Bronchial epithelial cell (primary cell): ENCODE data around the gene PDE5A. TPM values are rescaled to one million over a fixed set of nuclear protein-coding genes. Genes with fewer than 3 reads are reported as not detected.
"Not testable (repeated sequence)": the region's sequence is repeated elsewhere in the genome, so short reads cannot be mapped to it uniquely, and the experiment has no call there.

Experiments used
- DNase-seq: peaks from one replicate; pipeline ENCODE4 v3.0.0-alpha.2; 2010; ENCODE audit warnings: low read depth
- FAIRE-seq: peaks from 2 replicates; lab custom pipeline; 2011; peaks lifted over from hg19 to GRCh38; lab: Jason Lieb, UNC
- H3K27me3 ChIP-seq: 2 replicates; pipeline ENCODE4 v1.5.1; 2011; ENCODE audit warnings: low read length; ENCODE audit not compliant: control insufficient read depth, insufficient read depth
- H3K36me3 ChIP-seq: 2 replicates; pipeline ENCODE4 v1.5.1; 2011; ENCODE audit warnings: low read length; ENCODE audit not compliant: control insufficient read depth, insufficient read depth
- H3K4me3 ChIP-seq: 2 replicates; pipeline ENCODE4 v1.5.1; 2011; ENCODE audit warnings: mild to moderate bottlenecking, low read depth, low read length, control low read depth
- total RNA-seq: library from RNA; depleted of rRNA; stranded (reverse); fragments of >200 nt; gene quantifications from 2 replicates; pipeline ENCODE4 v1.2.1, GENCODE V29; 2014
- TF ChIP-seq, protein P1 (sequence below): IDR thresholded peaks from 2 replicates; pipeline ENCODE4 v1.5.1; 2011; ENCODE audit warnings: mild to moderate bottlenecking, moderate library complexity, low read length, control low read depth, inconsistent platforms; ENCODE audit not compliant: insufficient read depth, severe bottlenecking

Gene PDE5A
- total RNA-seq, 1 donor from 2014 or later = 5.8 TPM

DNA sequence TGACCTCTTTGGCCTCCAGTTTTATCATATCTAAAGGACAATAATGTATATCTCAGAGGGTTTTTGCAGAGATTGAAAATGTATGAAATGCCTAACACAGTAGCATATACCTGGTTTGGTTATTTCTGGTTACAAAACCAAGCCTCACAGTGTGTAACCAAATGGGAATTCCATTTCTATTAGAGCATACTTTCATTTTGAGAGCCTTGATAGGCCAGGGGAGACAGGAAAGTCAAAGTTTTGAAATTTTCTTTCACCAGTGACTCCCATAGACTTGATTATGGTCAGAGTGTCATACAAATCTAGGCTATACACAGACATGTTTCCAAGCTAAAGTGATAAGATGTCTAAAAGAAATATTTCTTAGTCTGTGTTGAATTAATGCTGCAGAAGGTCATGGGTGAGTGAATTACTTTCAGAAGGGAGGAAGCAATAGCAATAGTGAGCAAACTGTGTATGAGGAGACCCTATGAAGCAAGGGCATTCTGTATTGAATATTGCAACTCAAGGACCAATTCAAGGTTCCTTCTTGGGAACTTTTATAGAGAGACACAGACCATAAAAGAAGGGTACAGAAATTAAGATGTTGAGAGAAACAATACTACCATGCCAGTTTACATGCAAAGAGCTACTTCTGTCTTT, 151.1 kb downstream of the PDE5A start:
- no peak for FAIRE-seq
- Histone ChIP-seq H3K36me3 (peaks cover 1% of the 10 kb centered on the region), H3K4me3 (no peak overlapping the region), H3K27me3 (no peaks in the 10 kb centered on the region)
- TF ChIP-seq, protein P1, sequence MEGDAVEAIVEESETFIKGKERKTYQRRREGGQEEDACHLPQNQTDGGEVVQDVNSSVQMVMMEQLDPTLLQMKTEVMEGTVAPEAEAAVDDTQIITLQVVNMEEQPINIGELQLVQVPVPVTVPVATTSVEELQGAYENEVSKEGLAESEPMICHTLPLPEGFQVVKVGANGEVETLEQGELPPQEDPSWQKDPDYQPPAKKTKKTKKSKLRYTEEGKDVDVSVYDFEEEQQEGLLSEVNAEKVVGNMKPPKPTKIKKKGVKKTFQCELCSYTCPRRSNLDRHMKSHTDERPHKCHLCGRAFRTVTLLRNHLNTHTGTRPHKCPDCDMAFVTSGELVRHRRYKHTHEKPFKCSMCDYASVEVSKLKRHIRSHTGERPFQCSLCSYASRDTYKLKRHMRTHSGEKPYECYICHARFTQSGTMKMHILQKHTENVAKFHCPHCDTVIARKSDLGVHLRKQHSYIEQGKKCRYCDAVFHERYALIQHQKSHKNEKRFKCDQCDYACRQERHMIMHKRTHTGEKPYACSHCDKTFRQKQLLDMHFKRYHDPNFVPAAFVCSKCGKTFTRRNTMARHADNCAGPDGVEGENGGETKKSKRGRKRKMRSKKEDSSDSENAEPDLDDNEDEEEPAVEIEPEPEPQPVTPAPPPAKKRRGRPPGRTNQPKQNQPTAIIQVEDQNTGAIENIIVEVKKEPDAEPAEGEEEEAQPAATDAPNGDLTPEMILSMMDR = no peak
- DNase-seq = no peak

- H3K4me3 ChIP-seq = no peak overlapping the region
- H3K27me3 ChIP-seq = no peaks in the 10 kb centered on the region
- DNase-seq (no peak), FAIRE-seq (no peak)
- TF ChIP-seq, protein P1 = no peak
- no peaks in the 10 kb centered on the region for H3K36me3 ChIP-seq
Measured at GRCh38 chr4:119471259-119471658, 157.3 kb downstream of the PDE5A start.

DNA sequence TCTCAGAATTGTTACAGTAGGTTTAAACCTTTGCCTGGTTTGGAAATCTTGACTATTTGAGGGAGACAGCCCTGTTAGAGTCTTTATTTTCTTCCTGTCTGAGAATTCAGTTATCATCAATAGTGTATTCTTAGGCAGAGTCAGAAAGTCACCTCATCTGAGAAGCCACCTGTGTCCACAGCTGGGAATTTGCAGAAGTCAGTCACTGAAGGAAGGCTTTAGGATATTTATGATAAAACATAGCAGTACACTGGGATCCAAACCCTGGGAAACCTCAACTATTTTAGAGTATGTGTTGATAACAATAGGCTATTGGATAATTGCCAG, 157.9 kb downstream of the PDE5A start:
- not testable (repeated sequence) for H3K4me3 ChIP-seq, H3K27me3 ChIP-seq, DNase-seq, H3K36me3 ChIP-seq, FAIRE-seq

GRCh38 chr4:119470021-119470736, 158.4 kb downstream of the PDE5A start:
- not testable (repeated sequence) for FAIRE-seq, H3K36me3 ChIP-seq, H3K4me3 ChIP-seq, H3K27me3 ChIP-seq
- DNase-seq = peak; percentile 61

- FAIRE-seq, DNase-seq, H3K4me3 ChIP-seq, H3K27me3 ChIP-seq, H3K36me3 ChIP-seq: not testable (repeated sequence)
Measured at GRCh38 chr4:119469039-119469438, 159.6 kb downstream of the PDE5A start.

DNA sequence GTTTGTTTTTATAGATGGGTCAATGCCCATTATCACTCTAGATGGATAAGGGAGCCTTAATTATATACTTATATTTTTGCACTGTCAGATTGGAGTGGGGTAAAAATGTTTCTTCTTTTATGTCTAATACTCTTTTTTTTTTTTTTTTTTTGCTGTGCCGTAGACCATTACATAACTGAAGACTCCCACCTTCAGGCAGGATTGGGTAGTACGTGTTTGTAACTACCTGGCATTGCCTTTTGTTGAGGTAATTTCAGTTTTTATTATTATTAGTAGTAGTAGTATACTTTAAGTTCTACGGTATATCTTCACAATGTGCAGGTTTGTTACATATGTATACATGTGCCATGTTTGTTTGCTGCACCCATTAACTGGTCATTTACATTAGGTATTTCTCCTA, 165.9 kb downstream of the PDE5A start:
- H3K4me3 ChIP-seq, FAIRE-seq, H3K36me3 ChIP-seq, H3K27me3 ChIP-seq: not testable (repeated sequence)
- peak; percentile 13 for DNase-seq

GRCh38 chr4:119455734-119456133, 172.9 kb downstream of the PDE5A start:
- not testable (repeated sequence) for H3K36me3 ChIP-seq, H3K27me3 ChIP-seq, FAIRE-seq
- peak; percentile 15 for DNase-seq
- peak overlapping the region; percentile 12 for H3K4me3 ChIP-seq

DNA sequence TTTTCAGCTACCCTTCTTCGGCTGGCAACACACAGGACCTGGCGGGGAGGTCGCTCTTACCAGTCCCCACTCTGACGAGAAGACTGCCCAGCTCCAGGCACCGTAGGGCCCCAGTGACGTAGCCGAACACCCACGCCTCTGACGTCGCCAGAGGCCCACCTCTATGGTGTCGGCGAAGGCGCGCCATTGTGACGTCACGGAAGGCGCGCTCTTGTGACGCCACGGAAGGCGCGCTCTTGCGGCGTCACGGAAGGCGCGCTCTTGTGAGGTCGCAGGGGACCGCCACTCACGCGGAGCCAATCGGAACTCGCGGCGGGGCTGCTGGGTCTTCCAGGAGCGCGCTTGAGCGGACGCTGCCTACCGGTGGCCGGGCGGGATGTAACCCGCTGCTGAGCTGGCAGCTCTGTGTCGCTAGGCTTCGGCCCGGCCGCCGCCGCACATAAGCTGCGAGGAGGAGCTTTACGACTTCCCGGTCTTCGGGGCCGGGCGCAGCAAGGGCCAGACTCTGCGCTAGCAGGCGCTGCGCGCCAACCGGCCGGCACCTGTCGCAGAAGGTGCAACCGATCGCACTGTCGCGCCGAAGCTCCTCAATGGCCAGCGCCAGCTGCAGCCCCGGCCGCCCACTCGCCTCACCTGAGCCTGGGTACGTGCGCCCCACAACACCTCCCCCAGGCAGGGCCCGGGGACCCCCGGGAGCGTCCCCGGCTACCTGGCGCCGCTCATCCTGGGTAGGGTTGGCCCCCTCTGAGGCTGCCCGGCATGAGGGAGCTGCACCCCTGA, 173.9 kb downstream of the PDE5A start:
- peak overlapping the region; percentile 67 for H3K4me3 ChIP-seq
- TF ChIP-seq, protein P1 = peak; percentile 34
- FAIRE-seq = not testable (repeated sequence)

DNA sequence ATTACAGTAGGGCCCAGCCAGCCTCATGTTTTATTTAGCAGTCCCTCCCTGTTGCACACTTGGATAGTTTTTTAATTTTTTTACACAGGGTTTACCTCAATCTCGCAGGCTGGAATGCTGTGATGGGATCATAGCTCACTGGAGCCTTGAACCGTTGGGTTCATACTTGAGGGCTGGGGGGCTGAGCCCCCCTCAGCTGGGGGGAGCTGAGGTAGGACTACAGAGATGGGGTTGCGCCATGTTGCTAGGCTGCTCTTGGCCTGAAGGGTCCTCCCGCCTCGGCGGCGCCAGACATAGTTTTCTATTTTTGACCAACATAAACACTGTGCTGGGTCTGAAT, 174.5 kb downstream of the PDE5A start:
- not testable (repeated sequence) for H3K36me3 ChIP-seq, FAIRE-seq

More for the DNA sequence above, 173.9 kb downstream of the PDE5A start:
- H3K36me3 ChIP-seq, H3K27me3 ChIP-seq: not testable (repeated sequence)
- DNase-seq = peak; percentile 84

DNA sequence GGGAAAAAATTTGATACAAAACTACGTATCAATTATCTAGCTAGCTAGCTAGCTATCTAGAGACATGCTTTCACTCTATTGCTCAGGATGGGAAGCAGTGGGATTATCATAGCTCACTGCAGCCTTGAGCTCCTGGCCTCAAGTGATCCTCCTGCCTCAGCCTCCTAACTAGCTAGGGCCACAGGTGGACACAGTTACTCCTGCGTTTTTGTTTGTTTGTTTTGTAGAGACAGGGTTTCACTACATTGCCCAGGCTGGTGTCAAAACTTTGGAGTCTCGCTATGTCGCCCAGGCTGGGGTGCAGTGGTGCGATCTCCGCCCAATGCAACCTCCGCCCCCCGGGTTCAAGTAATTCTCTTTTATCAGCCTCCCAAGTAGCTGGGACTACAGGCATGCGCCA, 175.3 kb downstream of the PDE5A start:
- H3K36me3 ChIP-seq, H3K4me3 ChIP-seq, FAIRE-seq, H3K27me3 ChIP-seq, DNase-seq: not testable (repeated sequence)

More for the DNA sequence above, 174.5 kb downstream of the PDE5A start:
- not testable (repeated sequence) for H3K27me3 ChIP-seq, DNase-seq
- H3K4me3 ChIP-seq = peak overlapping the region; percentile 67

DNA sequence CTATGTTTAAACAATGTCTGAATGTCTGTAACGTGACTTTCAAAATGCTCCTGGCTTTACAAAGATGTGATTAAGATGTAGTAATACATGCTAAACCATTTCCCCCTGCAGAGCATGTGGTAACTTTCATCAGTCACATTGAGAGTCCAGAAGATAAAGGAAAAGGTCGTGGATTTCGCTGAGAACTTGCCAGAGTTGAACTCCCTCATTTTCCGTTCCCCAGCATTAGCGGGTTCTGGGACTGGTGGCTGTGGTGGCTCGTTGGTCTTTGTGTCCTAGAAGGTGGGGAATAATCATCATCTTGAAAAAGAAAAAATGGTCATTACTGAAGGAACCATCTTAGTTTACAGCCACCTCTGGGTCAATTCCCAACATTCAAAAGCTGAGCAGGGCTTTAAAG, 178.8 kb downstream of the PDE5A start:
- H3K27me3 ChIP-seq, H3K36me3 ChIP-seq, DNase-seq, H3K4me3 ChIP-seq, FAIRE-seq: not testable (repeated sequence)
